WERI-Rb-1 (cell line): ENCODE results near the gene GOSR1.
"Not testable (repeated sequence)": the region's sequence is repeated elsewhere in the genome, so short reads cannot be mapped to it uniquely, and the experiment has no call there.

Experiments
- DNase-seq: peaks from one replicate; pipeline ENCODE4 v3.0.0-alpha.2; 2020
- H3K27ac ChIP-seq: fragments of 250-450 bp; sonication (Bioruptor Pico); 2 replicates; pipeline ENCODE4 v1.5.1; 2020; ENCODE audit warnings: mild to moderate bottlenecking, moderate library complexity
- H3K27me3 ChIP-seq: fragments of 250-450 bp; sonication (Bioruptor Pico); 2 replicates; pipeline ENCODE4 v1.5.1; 2021; ENCODE audit warnings: mild to moderate bottlenecking, low read depth, moderate library complexity; ENCODE audit not compliant: insufficient read depth, severe bottlenecking
- H3K36me3 ChIP-seq: fragments of 250-450 bp; sonication (Bioruptor Pico); 2 replicates; pipeline ENCODE4 v1.5.1; 2020; ENCODE audit warnings: mild to moderate bottlenecking, moderate library complexity
- H3K4me3 ChIP-seq: 2 replicates; pipeline ENCODE4 v1.5.1; 2011; ENCODE audit warnings: low read depth, mild to moderate bottlenecking, control low read depth, low read length
- H3K9me3 ChIP-seq: fragments of 250-450 bp; sonication (Bioruptor Pico); 2 replicates; pipeline ENCODE4 v1.5.1; 2021; ENCODE audit warnings: mild to moderate bottlenecking, moderate library complexity; ENCODE audit not compliant: severe bottlenecking
- CTCF ChIP-seq: IDR thresholded peaks from 2 replicates; pipeline ENCODE4 v1.5.1; 2011; ENCODE audit warnings: low read depth, mild to moderate bottlenecking, control low read depth, inconsistent platforms, low read length

Gene GOSR1

GRCh38 chr17:30530346-30531025 is 53.3 kb downstream of the GOSR1 start:
- Histone ChIP-seq H3K27ac (no peak overlapping the region), H3K36me3 (no peaks in the 10 kb centered on the region), H3K27me3 (no peaks in the 10 kb centered on the region), H3K9me3 (no peaks in the 10 kb centered on the region), H3K4me3 (no peak overlapping the region)
- TF ChIP-seq CTCF: no peak
- no peak for DNase-seq

GRCh38 chr17:30532871-30533270 is 55.7 kb downstream of the GOSR1 start:
- Histone ChIP-seq H3K9me3 (no peaks in the 10 kb centered on the region), H3K27me3 (no peaks in the 10 kb centered on the region), H3K27ac (no peak overlapping the region), H3K36me3 (no peaks in the 10 kb centered on the region), H3K4me3 (no peak overlapping the region)
- DNase-seq: no peak
- TF ChIP-seq CTCF: no peak

- no peaks in the 10 kb centered on the region for H3K27me3 ChIP-seq
- H3K36me3 ChIP-seq: no peaks in the 10 kb centered on the region
- no peaks in the 10 kb centered on the region for H3K9me3 ChIP-seq
- H3K4me3 ChIP-seq: no peak overlapping the region
- H3K27ac ChIP-seq: no peak overlapping the region
- no peak for TF ChIP-seq CTCF
- DNase-seq: no peak
Measured at GRCh38 chr17:30534298-30534697, 57.1 kb downstream of the GOSR1 start.

GRCh38 chr17:30534938-30535921 is 58.0 kb downstream of the GOSR1 start:
- TF ChIP-seq CTCF: no peak
- Histone ChIP-seq H3K27ac (no peak overlapping the region), H3K4me3 (no peak overlapping the region), H3K36me3 (no peaks in the 10 kb centered on the region), H3K9me3 (no peaks in the 10 kb centered on the region), H3K27me3 (no peaks in the 10 kb centered on the region)
- no peak for DNase-seq

- H3K27me3 ChIP-seq, DNase-seq, H3K9me3 ChIP-seq, H3K36me3 ChIP-seq, H3K4me3 ChIP-seq, H3K27ac ChIP-seq: not testable (repeated sequence)
Measured at GRCh38 chr17:30536846-30537245, 59.6 kb downstream of the GOSR1 start.

GRCh38 chr17:30537667-30538066 is 60.5 kb downstream of the GOSR1 start:
- not testable (repeated sequence) for H3K9me3 ChIP-seq, H3K36me3 ChIP-seq, H3K4me3 ChIP-seq, H3K27me3 ChIP-seq, H3K27ac ChIP-seq, DNase-seq
